ENCODE measurements around the gene IL9. TPM values are rescaled to one million over a fixed set of nuclear protein-coding genes. Genes with fewer than 3 reads are reported as not detected.
A peak's percentile ranks its signal among the peaks of the same experiment; 100 is the strongest.

IL9 gene
- total and polyA plus RNA-seq, 2 of the 13 experiments (the other 11 are each of a cell fraction or from before 2014, with no cell fraction given), result not detected

GRCh38 chr5:135930029-135930948 lies 34.6 kb upstream of the IL9 start (continued):
- 0 out of 2 replicates have a peak, but pooled peaks have one; percentile 52 for TF ChIP-seq HOXA9 (CRISPR knock-in tag; IDR thresholded peaks at IDR 0.05; ENCODE audit: borderline replicate concordance)
- TF ChIP-seq ZNF547 (CRISPR knock-in tag; IDR thresholded peaks at IDR 0.05), result 0 out of 2 replicates have a peak, but pooled peaks have one; percentile 28
- TF ChIP-seq BRCA1 (CRISPR knock-in tag; IDR thresholded peaks at IDR 0.05), result no peak
- TF ChIP-seq ZFY (CRISPR knock-in tag; IDR thresholded peaks at IDR 0.05), result peak; percentile 87
- TF ChIP-seq CEBPG (CRISPR knock-in tag; IDR thresholded peaks at IDR 0.05), result no peak
- TF ChIP-seq MTERF4 (CRISPR knock-in tag; IDR thresholded peaks at IDR 0.05), result 0 out of 2 replicates have a peak, but pooled peaks have one; percentile 5
- TF ChIP-seq ZNF318 (CRISPR knock-in tag; IDR thresholded peaks at IDR 0.05), result no peak
- no peak for TF ChIP-seq KDM4B (CRISPR knock-in tag; IDR thresholded peaks at IDR 0.05)
- peak; percentile 89 for TF ChIP-seq ZNF687 (CRISPR knock-in tag; IDR thresholded peaks at IDR 0.05)
- no peak for TF ChIP-seq ZNF510 (CRISPR knock-in tag; IDR thresholded peaks at IDR 0.05; ENCODE audit: low read depth)
- TF ChIP-seq ZSCAN29 (CRISPR knock-in tag; conservative IDR thresholded peaks at IDR 0.05), result no peak
- no peak for TF ChIP-seq ZNF484 (CRISPR knock-in tag; IDR thresholded peaks at IDR 0.05; ENCODE audit: borderline replicate concordance, low read depth)
- 0 out of 2 replicates have a peak, but pooled peaks have one; percentile 7 for TF ChIP-seq SATB2 (CRISPR knock-in tag; IDR thresholded peaks at IDR 0.05)
- peak; percentile 69; the same call in 1 of the 2 replicates for TF ChIP-seq POLR2G (IDR thresholded peaks at IDR 0.05; ENCODE audit: low read depth, low read length)
- TF ChIP-seq PAWR (CRISPR knock-in tag; IDR thresholded peaks at IDR 0.05; ENCODE audit: borderline replicate concordance), result no peak
- TF ChIP-seq PHF8 (CRISPR knock-in tag; IDR thresholded peaks at IDR 0.05), result peak; percentile 89
